ENCODE data around the gene AP1B1. TPM values are rescaled to one million over a fixed set of nuclear protein-coding genes. Genes with fewer than 3 reads are reported as not detected.

AP1B1 gene
- total and polyA plus RNA-seq, 2 donors (not counting 1 experiment from before 2014, with no cell fraction given): 139 to 174 TPM

GRCh38 chr22:29306835-29307595, 81.4 kb downstream of the AP1B1 start:
- Histone ChIP-seq H3K36me3 (replicated peaks in 1 of 2; ENCODE audit: control extremely low read depth in 1 of 2, control insufficient read depth in 1 of 2, extremely low read depth in 1 of 2, insufficient read depth in 2 of 2, low read length in 1 of 2) (no peaks in the 10 kb centered on the region), H3K27ac (ENCODE audit: low read length in 2 of 2) (no peak overlapping the region), H2AFZ (ENCODE audit: insufficient read depth, low read depth, low read length, poor library complexity, severe bottlenecking) (peak overlapping the region; percentile 74), H4K20me1 (ENCODE audit: control insufficient read depth, insufficient read depth, low read length, poor library complexity, severe bottlenecking) (no peaks in the 10 kb centered on the region), H3K4me3 (ENCODE audit: control extremely low read depth in 1 of 5, extremely low read depth in 1 of 5, insufficient read depth in 1 of 5, low read depth in 2 of 5, low read length in 4 of 5) (peak overlapping the region in 4 of 5 experiments; percentile 33 to 71 (median 50)), H3K27me3 (replicated peaks in 1 of 4; ENCODE audit: control extremely low read depth in 1 of 4, control insufficient read depth in 3 of 4, insufficient read depth in 4 of 4, low read length in 3 of 4) (peaks cover 0 to 50% (median 18%) of the 10 kb centered on the region in 4 experiments), H3K4me1 (ENCODE audit: control insufficient read depth in 2 of 2, insufficient read depth in 2 of 2, low read length in 2 of 2) (peaks cover 22 to 29% of the 10 kb centered on the region in 2 donors), H3K9me3 (ENCODE audit: control extremely low read depth in 1 of 3, control insufficient read depth in 2 of 3, insufficient read depth in 1 of 3, low read length in 2 of 3) (peaks cover 0 to 19% (median 0%) of the 10 kb centered on the region in 3 donors), H3K79me2 (ENCODE audit: control insufficient read depth, insufficient read depth, low read length) (peaks cover 2% of the 10 kb centered on the region), H3K9ac (ENCODE audit: low read length) (peak overlapping the region; percentile 68), H3K4me2 (replicated peaks; ENCODE audit: low read depth, low read length, poor library complexity, severe bottlenecking) (peak overlapping the region; percentile 99)
- peaks cover 25% of the 10 kb centered on the region for H3K27me3 Mint-ChIP-seq
- POLR2A ChIA-PET: no interaction called here
- peak; percentile 21 for DNase-seq
- intact Hi-C loops (cut with micrococcal nuclease): no loop called here
- no peak for TF ChIP-seq EZH2 (IDR thresholded peaks at IDR 0.05; ENCODE audit: borderline replicate concordance, insufficient read depth, low read depth, low read length, poor library complexity, severe bottlenecking)
- no peak for TF ChIP-seq CTCF (IDR thresholded peaks at IDR 0.05)
- CTCF ChIA-PET: interaction anchor here (0.5 to 1.6 kb wide), 2 partner anchors 218 to 879 kb away, joined by 3 to 5 read pairs; no protein-coding TSS in a partner anchor
- WGBS (ENCODE audit: insufficient coverage): 19% methylated on average over 83 of the region's 83 CpGs
- no peaks in the 10 kb centered on the region for H3K9me3 Mint-ChIP-seq (ENCODE audit: insufficient read depth)
- H3K27ac Mint-ChIP-seq: no peak overlapping the region
- no peak for ATAC-seq (ENCODE audit: low read depth)
- H3K4me1 Mint-ChIP-seq: peaks cover 24% of the 10 kb centered on the region
- H3K4me3 Mint-ChIP-seq: peak overlapping the region; percentile 85

Measured in B cell (primary cell).